ENCODE results near the gene FCER2.
"Not testable (repeated sequence)": the region's sequence is repeated elsewhere in the genome, so short reads cannot be mapped to it uniquely, and the experiment has no call there.

FCER2 gene

GRCh38 chr19:7701654-7702457 lies at the start of gene FCER2:
Gene FCER2 (minus strand): TSS chr19:7702131. CDS start chr19:7699760, 2,371 bp downstream.
- DNase-seq (ENCODE audit: low read depth): no peak

GRCh38 chr19:7751157-7751783 lies 49.3 kb upstream of the FCER2 start:
- DNase-seq (ENCODE audit: low read depth): no peak

GRCh38 chr19:7748756-7749155 lies 46.8 kb upstream of the FCER2 start:
- no peak for DNase-seq (ENCODE audit: low read depth)

DNA sequence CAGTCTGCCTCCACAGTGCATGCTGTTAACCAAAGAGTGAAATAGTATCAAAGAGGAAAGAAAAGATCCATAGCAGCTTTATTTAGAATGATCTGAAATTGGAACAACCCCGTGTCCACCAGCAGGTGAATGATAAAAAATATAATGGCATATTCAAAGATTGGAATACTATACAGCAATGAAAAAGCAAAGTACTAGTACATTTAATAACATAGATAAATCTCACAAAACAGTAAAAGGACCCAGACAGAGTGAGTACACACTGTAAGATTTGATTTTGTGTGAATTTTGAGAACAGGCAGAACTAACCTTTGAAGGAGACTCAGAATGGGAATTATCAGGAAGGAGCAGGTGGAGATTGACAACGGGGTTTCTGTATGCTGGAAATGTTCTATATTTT lies 46.2 kb upstream of the FCER2 start:
- DNase-seq (ENCODE audit: low read depth): no peak

- DNase-seq (ENCODE audit: low read depth): no peak
These were observed 45.3 kb upstream of the FCER2 start, which contains the start of gene CD209 for GRCh38 chr19:7746903-7747884. Gene CD209 (minus strand): TSS chr19:7747534. CDS start chr19:7747511, 23 bp downstream.

DNA sequence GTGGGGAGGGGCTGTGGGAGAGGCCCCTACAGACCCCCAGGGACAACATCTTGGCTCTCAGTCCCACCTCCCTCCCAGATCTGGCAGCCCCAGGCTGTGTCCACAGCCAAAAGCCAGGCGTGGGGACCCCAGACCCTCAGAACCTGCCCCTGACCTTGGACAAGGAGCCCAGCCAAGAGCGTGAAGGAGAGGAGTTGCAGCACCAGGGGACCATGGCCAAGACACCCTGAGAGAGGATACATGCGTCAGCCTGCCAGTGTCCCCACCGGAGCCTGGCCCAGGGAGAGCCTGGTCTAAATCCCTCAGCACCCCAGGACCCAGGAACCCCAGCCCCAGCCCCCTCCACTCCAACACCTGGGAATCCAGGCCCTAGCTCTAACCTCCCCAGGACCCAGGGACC lies 44.4 kb upstream of the FCER2 start:
- DNase-seq (ENCODE audit: low read depth): not testable (repeated sequence)

DNA sequence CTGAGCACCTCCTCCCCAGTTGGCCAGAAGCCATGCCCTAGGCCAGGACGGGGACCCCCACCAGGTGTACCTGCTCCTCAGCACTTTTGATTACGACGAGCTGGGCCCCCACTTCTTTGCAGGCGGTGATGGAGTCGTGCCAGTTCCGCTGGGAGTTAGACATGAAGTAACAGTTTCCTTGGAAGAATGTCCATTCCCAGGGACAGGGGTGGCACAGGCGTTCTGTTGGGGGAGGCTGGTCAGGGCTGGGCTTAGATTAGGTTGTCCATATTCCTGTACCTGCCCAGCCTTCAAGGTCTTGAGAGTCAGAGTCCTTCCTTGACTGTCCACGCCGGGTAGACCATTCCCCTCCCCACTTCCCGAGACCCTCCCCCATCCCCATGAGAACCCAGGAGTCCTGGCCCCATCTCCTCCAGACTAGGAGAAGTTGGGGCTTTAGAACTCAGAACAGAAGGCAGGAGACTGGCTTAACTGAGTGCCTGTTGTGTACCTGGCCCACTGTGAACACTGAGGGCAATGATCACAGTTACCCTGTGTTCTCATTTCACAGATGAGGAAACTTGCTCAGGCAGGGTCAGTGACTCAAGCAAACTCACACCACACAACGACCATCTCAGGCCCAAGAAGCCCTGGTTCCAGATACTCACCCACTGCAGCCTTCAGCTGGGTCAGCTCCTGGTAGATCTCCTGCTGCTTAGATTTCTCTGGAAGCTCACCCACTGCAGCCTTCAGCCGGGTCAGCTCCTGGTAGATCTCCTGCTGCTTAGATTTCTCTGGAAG lies 43.1 kb upstream of the FCER2 start:
- DNase-seq (ENCODE audit: low read depth): no peak

DNA sequence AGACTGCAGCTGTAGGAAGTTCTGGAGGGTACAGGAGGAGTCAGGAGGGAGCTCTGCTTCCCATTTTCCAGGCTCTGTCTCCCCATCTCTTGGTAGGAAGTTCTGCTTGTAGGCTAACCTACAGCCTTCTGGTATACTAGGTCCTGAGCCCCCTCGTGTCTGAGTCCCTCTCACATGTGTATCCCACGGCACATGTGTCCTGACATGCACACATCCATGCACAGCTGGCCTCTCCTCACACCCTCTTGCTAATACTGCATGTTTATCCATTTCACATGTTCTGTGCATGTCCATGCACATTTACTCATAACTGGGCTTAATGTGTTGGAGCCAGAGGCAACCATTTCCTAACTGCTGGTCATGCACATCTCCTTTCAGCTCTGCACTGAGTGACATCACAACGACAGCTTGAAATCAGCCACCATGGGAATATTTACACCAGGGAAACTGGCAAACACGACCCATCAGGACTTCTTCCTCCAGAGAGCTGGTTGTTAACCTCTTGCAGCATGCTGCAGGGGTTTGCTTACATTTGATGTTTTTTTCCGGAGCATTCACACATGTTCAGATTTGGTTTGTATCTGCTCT lies 42.4 kb upstream of the FCER2 start:
- no peak for DNase-seq (ENCODE audit: low read depth)

GRCh38 chr19:7743425-7743841 lies 41.5 kb upstream of the FCER2 start:
- DNase-seq (ENCODE audit: low read depth): no peak

DNA sequence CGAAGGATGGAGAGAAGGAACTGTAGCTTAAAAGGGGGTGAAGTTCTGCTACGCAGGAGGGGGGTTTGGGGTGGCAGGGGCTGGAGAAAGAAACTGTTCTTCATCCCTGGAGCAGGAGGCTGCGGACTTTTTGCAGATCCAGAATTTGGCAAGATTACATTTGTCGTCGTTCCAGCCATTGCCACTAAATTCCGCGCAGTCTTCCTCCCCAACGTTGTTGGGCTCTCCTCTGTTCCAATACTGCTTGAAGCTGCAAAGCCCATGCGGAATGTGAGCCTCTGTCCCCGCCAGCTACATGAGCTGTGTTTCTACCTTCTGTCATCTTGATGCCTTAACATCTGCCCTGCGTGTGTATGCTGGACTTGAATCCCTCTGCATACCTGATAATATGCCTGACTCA lies 41.1 kb upstream of the FCER2 start:
- DNase-seq (ENCODE audit: low read depth): no peak

- DNase-seq (ENCODE audit: low read depth): no peak
These were observed 40.6 kb upstream of the FCER2 start for GRCh38 chr19:7742575-7742974.

DNA sequence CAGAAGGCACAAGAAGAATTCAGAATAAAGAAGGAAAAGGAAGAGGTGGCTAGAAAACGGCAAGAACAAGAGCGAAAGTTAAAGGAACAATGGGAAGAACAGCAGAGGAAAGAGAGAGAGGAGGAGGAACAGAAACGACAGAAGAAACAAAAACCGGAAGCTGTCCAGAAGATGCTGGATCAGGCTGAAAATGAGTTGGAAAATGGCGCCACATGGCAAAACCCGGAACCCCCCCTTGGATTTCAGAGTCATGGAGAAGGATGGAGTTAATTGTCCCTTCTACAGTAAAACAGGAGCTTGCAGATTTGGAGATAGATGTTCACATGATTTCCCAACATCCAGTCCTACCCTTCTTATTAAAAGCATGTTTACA lies 38.7 kb upstream of the FCER2 start:
- no peak for DNase-seq (ENCODE audit: low read depth)

- no peak for DNase-seq (ENCODE audit: low read depth)
These were observed 38.1 kb upstream of the FCER2 start for GRCh38 chr19:7739801-7740681.

- no peak for DNase-seq (ENCODE audit: low read depth)
These were observed 37.4 kb upstream of the FCER2 start for GRCh38 chr19:7739211-7739755.

GRCh38 chr19:7738023-7738422 lies 36.1 kb upstream of the FCER2 start:
- no peak for DNase-seq (ENCODE audit: low read depth)

DNA sequence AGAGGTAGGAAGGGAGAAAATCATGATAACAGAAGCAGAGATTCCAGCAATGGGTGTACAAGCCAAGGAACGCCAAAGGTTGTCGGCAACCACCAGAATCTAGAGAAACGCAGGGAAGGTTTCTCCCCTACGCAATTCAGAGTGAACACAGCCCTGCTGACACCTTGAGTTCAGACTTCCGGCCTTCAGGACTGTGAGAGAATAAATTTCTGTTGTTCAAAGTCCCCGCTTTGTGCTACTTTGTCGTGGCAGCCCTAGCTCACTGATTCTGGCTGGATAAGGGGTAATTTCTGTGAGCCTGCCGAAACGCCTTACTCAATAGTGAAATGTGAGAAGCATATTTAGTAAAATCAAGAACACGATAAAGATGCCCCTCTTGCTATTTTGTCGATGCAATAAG lies 35.3 kb upstream of the FCER2 start:
- no peak for DNase-seq (ENCODE audit: low read depth)

- no peak for DNase-seq (ENCODE audit: low read depth)
These were observed 34.2 kb upstream of the FCER2 start for GRCh38 chr19:7736148-7736547.

DNA sequence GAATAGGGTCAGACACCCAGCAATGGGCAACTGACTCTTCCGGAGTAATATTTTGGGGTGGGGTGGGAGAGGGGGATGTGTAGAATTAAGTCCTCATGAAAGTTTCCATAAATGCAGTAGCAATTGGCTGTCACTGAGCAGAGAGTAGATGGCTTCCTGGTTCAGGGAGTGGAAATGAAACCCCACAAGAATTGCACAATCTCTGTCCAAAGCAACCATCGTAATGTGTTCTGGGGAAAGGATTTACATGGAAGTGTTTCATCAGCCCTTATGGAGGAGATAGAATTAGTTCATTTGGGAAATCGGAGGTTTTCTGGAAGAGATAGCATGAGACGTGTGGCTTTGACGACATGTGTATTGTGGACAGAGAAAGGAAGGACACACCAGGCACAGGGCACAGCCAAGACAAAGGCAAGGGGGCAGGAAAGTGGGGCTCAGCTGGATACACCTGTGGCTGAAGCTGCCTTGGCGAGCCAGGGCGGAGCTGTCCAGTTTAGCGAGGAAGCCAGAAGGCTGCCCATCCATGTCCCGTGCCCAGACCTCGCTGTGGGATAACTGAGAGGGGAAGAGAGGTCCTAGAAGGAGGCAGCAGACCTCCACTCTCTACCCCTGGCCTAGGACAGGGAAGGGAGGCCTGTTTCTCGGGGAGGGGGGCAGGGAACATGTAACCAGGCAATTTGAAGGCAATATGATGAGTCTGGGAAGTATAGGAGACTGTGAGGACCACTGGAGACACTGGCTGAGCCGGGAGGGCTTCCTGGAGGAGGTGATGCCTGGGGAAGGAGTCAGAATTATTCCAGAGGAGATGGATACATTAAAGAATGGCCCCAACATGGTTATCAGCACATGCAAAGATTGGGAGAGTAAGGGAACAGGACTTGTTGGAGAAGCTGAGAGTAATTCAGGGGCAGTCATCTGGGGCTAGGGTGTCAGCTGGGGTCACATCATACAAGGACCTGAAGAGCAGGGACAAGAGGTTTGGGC lies 32.6 kb upstream of the FCER2 start:
- no peak for DNase-seq (ENCODE audit: low read depth)

DNA sequence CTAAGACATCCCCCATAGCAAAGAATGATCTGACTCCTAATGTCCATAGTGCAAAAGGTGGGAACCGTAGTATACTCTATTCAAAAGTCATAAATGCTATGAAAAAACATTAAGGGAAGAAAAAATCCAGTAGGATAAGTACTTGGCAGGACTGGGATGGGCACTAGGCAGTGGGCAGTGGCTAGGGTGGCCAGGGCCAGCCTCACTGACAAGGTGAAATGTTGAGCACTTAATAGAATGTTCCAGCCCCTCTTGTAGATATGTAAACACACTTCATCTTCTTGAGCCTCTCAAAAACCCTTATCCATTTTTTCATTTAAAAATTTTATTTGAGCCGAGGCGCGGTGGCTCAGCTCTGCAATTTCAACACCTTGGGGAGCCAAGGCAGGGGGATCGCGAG lies 31.4 kb upstream of the FCER2 start:
- no peak for DNase-seq (ENCODE audit: low read depth)

Data from activated T-helper 1 cell treated with Interleukin-2 at 50 U/mL for 16 hours (primary cell).